HTERT RPE-1 (cell line): Measurements from ENCODE around the gene MOCS3.

ENCODE experiments used
- in situ Hi-C: fragments of 300-500 bp; cut with MboI; formaldehyde crosslinking; loops from 4 replicates; pipeline ENCODE4 v1.14.3; 2020; ENCODE audit warnings: low sequenced_read_pairs

The MOCS3 gene, protein sequence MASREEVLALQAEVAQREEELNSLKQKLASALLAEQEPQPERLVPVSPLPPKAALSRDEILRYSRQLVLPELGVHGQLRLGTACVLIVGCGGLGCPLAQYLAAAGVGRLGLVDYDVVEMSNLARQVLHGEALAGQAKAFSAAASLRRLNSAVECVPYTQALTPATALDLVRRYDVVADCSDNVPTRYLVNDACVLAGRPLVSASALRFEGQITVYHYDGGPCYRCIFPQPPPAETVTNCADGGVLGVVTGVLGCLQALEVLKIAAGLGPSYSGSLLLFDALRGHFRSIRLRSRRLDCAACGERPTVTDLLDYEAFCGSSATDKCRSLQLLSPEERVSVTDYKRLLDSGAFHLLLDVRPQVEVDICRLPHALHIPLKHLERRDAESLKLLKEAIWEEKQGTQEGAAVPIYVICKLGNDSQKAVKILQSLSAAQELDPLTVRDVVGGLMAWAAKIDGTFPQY

DNA sequence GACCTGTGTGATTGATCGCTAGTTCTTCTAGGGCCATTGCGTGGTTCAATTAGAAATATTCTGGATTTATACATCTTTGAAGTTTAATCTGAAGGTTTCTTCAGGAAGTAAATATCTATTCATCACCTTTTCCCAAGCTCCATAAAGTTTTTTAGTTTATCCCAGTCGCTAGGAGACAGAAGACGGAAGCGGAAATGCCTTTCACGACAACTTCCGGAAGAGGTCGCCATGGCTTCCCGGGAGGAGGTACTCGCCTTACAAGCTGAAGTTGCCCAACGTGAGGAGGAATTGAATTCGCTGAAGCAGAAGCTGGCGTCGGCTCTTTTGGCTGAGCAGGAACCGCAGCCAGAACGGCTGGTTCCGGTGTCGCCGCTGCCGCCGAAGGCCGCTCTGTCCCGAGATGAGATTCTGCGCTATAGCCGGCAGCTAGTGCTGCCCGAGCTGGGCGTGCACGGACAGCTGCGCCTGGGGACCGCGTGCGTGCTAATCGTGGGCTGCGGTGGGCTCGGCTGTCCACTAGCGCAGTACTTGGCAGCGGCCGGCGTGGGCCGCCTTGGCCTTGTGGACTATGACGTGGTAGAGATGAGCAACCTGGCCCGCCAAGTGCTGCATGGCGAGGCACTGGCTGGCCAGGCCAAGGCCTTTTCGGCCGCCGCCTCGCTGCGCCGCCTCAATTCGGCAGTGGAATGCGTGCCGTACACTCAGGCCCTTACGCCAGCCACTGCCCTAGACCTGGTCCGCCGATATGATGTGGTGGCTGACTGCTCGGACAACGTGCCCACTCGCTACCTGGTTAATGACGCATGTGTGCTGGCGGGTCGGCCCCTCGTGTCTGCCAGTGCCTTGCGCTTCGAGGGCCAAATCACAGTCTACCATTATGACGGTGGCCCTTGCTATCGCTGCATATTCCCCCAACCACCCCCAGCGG, at the start of gene MOCS3:
Gene MOCS3, plus strand, starts transcription at position 204 of the 928 bp plus-strand sequence. Its CDS starts 25 bp downstream, at position 229.
- in situ Hi-C loops, result no loop called here

DNA sequence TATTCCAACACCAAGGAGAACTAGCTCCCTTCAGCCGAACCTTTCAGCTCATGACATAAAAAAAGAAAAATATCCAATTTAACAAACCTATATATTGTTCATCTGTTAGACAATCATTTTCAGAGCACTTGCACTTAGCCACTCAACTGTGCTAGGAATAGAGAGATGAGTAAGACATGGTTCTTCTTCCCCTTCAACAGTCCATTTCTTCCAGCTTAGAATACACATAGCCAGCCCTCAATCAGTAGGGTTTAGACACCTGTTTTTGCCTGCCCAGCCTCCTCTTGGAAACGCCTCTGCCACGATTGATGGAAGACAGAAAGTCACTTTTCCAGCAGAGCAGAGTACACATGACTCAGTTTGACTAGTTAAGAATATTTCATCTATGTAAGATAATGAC, 49.2 kb upstream of the MOCS3 start:
- in situ Hi-C loops, result no loop called here

DNA sequence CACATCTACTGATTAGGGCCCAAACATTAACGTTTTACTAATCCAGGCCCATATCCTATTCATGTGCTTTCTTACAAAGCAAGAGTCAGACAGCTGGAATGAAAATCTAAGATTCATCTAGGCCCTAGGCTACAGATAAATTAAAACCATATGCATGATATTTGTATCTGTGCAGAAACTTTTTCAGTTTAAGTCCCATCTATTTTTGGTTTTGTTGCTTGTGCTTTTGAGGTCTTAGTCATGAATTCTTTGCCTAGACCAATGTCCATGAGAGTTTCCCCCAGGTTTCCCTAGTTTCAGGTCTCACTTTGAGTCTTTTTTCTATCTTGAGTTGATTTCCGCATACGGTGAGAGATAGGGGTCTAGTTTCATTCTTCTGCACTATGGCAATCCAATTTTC, 47.6 kb upstream of the MOCS3 start:
- in situ Hi-C loops, result no loop called here

DNA sequence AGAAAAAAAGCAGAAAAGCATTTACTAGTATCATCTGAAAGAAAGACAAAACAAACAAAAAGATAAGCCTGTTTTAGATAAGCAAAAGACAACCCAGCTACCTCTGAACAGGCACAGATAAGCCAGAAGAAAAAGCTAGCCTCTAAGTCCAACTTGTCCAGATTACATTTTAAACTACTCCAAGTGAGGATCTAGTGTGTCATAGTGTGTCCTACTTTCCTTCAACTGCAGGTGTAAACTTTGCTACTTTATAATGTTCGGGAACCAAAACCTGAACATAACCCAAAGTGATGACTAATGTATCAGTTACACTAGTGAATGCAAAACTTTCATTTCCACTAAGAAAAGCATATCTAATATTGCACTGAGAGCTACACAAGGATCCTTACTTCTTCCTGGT, 46.9 kb upstream of the MOCS3 start:
- in situ Hi-C loops, result no loop called here

DNA sequence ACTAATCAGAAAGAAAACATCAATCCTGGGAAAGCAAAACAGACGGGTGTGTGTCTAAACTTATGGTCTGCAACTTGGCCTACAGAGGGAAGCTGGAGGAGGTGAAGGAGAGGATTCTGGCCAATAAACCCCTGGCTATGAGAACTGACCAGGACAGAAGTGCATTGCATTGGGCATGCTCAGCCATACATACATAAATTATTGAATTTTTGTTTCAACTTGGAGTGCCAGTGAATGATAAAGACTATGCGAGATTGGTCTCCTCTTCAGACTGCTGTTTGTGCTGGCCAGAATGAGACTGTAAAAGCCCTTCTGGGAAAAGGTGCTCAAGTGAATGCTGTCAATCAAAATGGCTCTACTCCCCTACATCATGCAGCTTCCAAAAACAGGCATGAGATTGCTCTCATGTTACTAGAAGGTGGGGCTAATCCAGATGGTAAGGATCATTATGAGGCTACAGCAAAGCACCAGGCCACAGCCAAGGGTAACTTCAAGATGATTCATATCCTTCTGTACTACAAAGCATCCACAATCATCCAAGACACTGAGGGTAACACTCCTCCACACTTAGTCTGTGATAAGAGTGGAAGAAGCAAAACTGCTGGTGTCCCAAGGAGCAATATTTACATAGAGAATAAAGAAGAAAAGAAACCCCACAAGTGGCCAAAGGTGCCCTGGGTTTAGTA, 44.8 kb upstream of the MOCS3 start:
- in situ Hi-C loops, result no loop called here

DNA sequence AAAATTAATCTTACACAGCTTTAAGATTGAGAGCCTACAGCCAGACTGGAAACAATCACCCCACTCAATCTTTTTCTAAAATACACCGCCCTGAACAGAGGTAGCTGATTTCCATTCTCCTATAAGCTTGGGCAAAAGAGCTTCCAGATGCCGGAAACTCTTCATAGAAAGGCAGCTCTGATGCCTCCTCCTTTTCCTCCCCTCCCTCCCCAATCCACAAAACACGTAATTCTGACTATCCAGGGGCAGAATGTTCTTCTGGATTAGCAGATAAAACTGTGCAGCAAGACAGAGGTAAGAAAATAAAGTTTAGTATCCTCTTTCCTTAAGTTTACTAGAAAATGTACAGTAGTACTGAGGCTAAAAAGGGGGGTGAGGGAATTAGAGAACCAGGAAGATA, 43.2 kb upstream of the MOCS3 start:
- in situ Hi-C loops, result no loop called here

DNA sequence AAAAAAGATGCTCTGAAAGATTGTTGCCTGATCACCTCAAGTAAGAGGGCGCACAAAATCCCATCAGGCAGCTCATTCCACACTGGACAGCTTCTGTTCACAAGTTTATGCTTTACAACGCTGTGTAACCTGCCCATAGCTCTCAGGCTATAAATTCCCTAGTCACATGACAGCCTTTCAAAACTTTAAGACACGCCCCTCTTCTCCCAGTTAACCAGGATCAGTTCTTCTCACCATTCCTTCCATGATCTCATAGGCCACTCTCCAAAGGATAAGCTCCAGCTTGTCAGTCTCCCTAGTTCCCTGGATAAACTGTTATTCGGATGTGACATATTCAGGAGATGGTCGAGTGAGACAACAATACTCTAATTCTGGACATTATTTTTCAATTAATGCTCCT, 42.4 kb upstream of the MOCS3 start:
- in situ Hi-C loops, result no loop called here

DNA sequence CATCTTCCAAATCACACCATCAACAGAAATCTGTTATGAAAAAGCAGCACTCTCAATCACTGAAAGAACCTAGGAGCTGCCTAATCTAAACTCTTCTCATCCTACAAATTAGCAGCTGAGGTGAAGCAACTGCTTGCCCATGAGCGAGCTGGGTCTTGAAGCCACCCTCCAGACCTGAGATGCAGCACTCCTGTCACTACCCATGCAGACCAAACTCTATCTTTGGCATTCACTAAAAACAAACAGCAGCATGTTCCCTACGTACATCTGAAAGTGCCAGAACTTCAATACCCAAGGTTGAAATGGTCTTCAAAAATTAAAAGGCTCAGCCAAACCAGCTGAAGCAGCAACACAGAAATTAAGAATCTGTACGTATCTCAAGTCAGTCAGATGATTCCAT, 41.7 kb upstream of the MOCS3 start:
- in situ Hi-C loops, result no loop called here

DNA sequence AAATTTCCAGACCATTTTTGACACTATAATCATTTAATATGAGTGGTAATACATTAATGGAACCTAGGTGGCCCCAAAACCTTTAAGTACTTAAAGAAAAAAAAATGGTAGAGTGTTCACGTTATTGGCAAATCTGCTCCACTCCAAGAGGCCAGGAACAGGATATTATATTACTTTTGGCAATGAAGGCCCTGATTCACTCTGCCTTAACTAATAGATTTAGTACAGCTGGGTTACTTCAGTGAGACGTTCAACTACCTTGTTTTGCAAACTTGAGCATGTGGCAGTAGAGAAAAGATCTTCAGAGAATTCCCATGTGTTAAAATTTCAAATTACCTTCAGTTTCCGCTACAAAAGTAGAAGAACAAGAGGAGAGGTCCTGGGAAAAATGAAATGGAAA, 40.2 kb upstream of the MOCS3 start:
- in situ Hi-C loops, result no loop called here

DNA sequence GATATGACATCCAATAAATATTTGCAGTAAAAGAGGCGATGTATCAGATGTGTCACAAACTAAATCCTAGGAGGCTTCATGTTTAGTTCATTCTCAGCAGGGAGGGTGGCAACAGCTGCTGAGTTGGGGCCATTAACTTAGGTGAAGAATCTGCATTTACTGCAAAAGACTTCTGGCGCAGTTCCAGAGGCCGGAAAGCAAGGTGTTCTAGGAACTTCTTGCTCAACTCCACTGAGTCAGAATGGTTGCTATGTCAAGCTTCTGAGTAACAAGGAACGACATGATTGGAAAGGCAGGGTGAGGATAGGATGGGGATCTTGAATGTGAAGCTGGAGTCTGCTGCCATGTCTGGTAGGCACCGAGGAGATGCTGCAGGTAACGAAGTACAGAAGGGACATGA, 39.1 kb upstream of the MOCS3 start:
- in situ Hi-C loops, result no loop called here

DNA sequence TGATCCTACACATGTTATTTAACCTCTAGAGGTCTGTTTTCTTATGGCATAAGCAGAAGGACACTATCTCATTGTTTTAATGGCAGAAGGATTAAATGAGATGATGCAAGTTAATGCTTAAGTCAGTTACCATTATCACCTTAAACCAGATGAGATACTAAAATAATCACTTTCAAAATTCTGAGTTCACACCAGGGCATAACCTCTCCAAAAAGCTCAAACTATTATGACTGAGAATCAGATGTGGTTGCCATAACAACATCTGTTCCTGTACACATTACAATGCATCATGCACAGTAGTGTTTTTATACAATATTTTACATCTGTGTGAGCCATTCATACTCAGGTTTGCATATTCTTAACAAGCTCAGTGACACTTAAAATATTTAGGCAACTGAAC, 37.6 kb upstream of the MOCS3 start:
- in situ Hi-C loops, result no loop called here

DNA sequence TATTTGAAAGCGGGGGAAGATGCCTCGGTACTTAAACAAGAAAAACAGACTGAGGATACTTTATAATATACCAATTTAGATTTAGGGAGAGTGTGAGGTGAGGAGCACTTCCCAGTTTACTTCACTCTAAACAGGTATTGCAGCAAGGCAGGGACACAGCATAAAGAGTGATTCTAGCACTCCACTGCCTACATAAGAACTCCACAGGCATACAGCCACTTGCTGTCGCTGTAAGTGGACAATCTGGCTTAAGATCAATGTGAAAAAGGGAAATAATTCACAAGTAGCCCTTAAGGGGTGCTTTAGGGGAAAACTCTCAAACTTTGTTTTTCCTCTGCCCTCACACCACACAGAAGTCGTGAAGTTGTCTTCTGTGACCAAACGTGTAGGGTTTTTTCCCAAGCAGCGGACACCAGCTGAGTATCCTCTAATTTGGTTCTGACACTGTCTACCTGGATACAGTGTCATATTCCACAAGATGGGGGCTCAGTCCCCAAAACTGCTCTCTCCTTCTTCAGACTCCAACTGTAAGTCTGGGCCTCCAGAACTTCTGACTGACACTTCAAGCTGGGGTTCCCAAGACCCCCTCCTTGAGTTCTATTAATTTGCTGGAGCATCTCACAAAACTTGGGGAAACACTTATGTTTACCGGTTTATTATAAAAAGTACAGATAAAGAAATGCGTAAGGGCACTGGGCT, 36.7 kb upstream of the MOCS3 start:
- in situ Hi-C loops, result no loop called here

DNA sequence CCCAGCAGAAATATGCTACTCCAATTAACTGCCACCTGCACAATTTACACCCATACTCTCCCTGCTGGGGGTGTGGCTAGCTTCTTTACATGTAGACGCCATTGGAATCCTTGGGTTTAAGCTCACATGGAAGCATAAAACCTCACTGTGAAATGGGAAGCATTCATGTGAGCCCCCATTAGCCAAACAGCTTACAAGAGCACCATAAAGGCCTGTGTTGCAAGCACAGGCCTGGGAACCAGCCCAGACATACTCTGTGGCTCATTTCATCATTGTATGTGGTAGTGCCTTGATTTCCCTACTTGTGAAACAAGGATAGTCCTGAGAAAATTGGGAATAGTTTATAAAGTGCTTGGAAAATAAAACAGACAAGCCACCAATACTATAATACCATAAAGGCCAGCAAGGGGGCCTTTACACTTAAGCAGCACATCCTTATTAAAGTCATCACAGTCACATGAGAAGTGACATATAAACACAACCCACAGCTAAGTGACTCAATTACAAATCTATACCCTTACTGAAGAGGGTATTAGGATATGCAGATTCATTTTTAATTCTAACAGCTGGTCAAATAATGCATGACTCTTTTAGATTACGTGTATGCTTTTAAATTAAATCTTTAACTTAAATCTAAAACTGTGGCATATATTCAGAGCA, 34.2 kb upstream of the MOCS3 start:
- in situ Hi-C loops, result no loop called here

DNA sequence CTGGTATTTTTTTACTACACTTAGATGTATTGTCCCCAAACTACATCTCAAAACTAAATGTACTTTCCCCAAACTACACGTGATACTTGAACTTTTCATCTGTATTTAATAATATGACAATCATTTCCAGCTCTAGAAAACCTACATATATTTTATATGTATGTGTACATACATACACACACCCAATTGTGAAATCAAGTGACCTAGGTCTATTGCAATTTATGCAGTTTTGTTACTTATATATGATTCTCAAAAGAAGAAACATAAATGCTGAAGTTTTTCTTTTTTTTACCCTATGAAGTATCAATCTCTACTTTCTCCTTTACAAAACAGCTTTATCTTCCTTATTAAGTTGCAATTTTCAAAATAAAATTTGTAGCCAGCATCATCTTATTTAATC, 32.1 kb upstream of the MOCS3 start:
- in situ Hi-C loops, result no loop called here

DNA sequence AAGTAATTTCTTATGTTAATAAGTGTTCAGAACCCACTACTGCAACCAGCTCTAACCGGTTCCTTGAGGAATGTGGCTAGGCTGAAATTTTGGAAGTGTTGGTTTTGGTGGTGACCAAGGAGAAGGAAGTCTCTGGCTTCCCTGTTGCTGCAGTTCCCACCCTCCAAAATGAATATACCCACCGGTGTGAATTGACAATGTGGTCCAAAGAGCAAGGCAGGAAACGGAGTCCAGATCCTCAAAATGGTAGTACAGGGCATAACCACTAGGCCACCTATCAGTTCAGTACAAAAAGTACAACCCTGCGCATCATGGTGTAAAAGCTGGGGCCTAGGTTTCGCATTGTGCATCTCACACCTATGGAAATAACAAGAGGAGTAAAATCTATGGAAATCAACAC, 30.1 kb upstream of the MOCS3 start:
- in situ Hi-C loops, result no loop called here

DNA sequence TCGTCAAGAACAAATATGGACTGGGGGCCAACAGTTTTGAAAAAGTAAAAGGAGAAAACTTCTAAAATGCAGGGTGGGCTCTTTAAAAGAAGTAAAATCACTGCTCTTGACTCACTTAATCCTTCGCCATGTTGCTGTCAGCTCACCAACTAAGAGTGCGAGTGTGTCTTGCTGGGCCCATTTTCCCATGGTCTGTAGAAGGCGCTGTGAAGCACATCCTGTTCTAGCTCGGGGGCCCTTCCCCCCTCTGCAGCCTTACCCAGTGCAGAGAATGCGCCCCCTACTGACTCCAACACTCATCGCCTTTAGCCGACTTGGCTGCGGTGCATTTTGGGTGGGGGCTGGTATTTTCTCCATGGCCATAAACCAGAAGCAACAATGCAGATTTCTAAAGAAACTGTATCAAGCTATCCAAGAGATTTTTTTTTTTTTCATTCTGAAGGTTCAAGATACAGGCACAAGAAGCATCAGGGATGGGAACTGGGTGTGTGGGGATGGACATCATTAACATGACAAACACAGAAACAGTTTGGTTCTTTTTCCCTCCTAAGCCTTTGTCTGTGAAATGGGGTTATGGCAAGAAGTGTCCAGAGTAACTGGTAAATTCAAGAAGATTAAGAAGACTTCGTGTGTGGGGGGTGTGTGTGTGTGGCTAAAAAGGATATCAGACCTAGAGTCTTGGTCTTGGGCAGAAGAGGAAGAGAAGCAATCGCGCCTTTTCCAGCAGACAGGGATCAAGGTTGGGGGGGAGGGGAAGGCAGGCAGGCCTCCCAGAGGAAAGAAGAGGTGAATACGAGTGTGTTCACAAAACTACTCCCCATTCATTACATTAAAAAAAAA, 29.1 kb upstream of the MOCS3 start:
- in situ Hi-C loops, result no loop called here

DNA sequence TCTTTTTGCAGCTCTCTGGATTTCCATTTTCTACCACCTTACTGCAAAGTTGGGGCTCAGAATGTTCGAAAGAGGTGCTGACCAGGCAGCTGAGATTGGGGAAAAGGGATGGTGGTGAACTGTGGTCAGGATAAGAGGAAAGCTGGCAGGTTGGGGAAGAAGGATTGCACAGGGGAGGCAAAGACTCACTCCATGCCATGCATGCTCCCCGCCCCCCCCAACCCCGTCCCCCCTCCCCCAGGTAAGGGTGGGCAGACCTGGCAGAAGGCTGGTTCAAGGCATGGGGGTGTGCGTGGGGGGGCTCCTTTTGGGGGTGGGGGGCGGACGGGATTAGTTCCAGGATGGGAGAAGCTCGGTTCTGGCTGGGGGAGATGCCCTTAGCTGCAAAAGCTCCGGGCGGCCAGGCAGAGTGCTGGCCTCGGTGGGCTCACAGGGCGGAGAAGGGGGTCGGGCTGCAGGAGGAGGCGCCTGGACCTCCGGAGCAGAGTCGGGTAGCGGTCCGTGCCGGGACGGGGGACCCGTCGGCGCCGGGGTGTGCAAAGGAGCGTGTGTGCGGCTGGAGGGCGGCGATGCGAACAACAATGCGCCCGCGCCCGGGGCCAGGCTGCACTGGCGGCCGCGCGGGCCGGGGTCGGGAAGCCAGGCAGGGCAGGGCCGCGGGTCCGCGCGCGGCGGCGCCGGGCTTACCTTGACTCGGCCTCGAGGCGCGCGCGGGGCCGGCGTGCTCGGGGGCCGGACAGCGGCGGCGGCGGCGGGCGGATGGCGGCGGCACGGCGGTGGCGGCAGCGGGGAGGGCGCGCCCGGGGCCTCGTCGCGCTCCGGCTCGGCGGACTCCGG, 28.3 kb upstream of the MOCS3 start:
- in situ Hi-C loops, result no loop called here

DNA sequence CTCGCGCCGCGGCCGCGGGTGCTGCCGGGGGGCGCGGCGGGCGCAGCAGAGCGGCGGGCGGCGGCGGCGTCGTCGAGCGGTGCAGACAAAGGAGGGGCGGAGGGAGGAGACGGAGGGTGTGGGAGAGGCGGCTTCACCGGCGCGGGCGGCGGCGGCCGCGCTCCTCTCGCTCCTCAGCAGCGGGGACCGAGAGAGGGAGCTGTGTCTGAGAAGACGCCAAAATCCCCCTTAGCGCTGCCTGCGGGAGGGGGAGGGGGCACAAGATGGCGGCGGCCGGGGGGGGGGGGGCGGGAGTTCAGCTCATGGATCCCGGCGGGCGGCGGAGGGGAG, 27.7 kb upstream of the MOCS3 start:
- in situ Hi-C loops, result no loop called here
